Measurements from ENCODE around the gene PRAMEF18.
"Not testable (repeated sequence)": the region's sequence is repeated elsewhere in the genome, so short reads cannot be mapped to it uniquely, and the experiment has no call there.

DNA sequence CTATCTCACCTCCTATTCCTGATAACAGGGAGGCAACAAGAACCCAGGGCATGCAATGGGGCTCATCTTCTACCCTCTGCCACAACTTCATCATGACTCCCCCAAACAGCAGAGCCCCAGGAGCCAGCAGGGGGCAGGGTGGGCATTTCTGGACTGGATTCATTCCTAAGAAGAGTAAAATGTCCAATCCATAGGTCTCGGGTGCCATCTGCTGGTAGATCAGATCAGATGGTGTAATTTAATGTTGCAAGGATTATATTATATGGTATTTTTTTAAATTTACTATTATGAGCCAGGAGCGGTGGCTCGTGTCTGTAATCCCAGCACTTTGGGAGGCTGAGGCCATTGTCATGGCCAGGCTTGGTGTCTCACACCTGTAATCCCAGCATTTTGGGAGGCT lies 39.2 kb upstream of the PRAMEF18 start:
- not testable (repeated sequence) for TF ChIP-seq EP300 (IDR thresholded peaks at IDR 0.05)
- TF ChIP-seq, protein P1, sequence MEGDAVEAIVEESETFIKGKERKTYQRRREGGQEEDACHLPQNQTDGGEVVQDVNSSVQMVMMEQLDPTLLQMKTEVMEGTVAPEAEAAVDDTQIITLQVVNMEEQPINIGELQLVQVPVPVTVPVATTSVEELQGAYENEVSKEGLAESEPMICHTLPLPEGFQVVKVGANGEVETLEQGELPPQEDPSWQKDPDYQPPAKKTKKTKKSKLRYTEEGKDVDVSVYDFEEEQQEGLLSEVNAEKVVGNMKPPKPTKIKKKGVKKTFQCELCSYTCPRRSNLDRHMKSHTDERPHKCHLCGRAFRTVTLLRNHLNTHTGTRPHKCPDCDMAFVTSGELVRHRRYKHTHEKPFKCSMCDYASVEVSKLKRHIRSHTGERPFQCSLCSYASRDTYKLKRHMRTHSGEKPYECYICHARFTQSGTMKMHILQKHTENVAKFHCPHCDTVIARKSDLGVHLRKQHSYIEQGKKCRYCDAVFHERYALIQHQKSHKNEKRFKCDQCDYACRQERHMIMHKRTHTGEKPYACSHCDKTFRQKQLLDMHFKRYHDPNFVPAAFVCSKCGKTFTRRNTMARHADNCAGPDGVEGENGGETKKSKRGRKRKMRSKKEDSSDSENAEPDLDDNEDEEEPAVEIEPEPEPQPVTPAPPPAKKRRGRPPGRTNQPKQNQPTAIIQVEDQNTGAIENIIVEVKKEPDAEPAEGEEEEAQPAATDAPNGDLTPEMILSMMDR (IDR thresholded peaks at IDR 0.05): not testable (repeated sequence)
